Skeletal muscle tissue (tissue), 4 donors: ENCODE data around the gene RRP1. TPM values are rescaled to one million over a fixed set of nuclear protein-coding genes. Genes with fewer than 3 reads are reported as not detected.

Source experiments
- H3K27ac ChIP-seq: one replicate; pipeline ENCODE4 v1.7.0; 2013; ENCODE audit warnings: mild to moderate bottlenecking, low read depth, low read length, inconsistent platforms
- H3K27me3 ChIP-seq, 3 donors: one replicate each; pipeline ENCODE4 v1.7.0; 2013; ENCODE audit warnings: low read length in 3 of 3; ENCODE audit not compliant: control insufficient read depth in 3 of 3, insufficient read depth in 3 of 3
- H3K36me3 ChIP-seq, 3 donors: one replicate each; pipeline ENCODE4 v1.7.0; 2013; ENCODE audit warnings: low read length in 3 of 3; ENCODE audit not compliant: control insufficient read depth in 3 of 3, insufficient read depth in 3 of 3
- H3K4me1 ChIP-seq, 3 donors: one replicate each; pipeline ENCODE4 v1.7.0; 2013; ENCODE audit warnings: low read length in 3 of 3, mild to moderate bottlenecking in 3 of 3; ENCODE audit not compliant: control insufficient read depth in 3 of 3, insufficient read depth in 3 of 3
- H3K4me3 ChIP-seq, 3 donors: one replicate each; pipeline ENCODE4 v1.7.0; 2013; ENCODE audit warnings: low read length in 3 of 3
- H3K9ac ChIP-seq, 3 donors: one replicate each; pipeline ENCODE4 v1.7.0; 2013; ENCODE audit warnings: low read length in 3 of 3, mild to moderate bottlenecking in 3 of 3, moderate library complexity in 2 of 3, low read depth in 1 of 3
- H3K9me3 ChIP-seq, 3 donors: one replicate each; pipeline ENCODE4 v1.7.0; 2013; ENCODE audit warnings: low read length in 3 of 3; ENCODE audit not compliant: control insufficient read depth in 3 of 3
- total RNA-seq: library from RNA; depleted of rRNA; stranded (reverse); fragments of >200 nt; gene quantifications from one replicate; pipeline ENCODE4 v1.2.3, GENCODE V29; 2014
- donor health status: Osteomylitis.

The RRP1 gene
- total RNA-seq, 1 donor from 2014 or later = 10.4 TPM

GRCh38 chr21:43812957-43813655, 23.7 kb downstream of the RRP1 start:
- no peaks in the 10 kb centered on the region for H3K27me3 ChIP-seq
- H3K9me3 ChIP-seq = no peaks in the 10 kb centered on the region
- peaks cover 19 to 30% (median 23%) of the 10 kb centered on the region in 3 donors for H3K4me1 ChIP-seq
- H3K27ac ChIP-seq = no peak overlapping the region
- H3K4me3 ChIP-seq = no peak overlapping the region
- no peak overlapping the region for H3K9ac ChIP-seq
- no peaks in the 10 kb centered on the region for H3K36me3 ChIP-seq

GRCh38 chr21:43813656-43813980, 24.2 kb downstream of the RRP1 start:
- Histone ChIP-seq H3K4me1 (peaks cover 19 to 30% (median 23%) of the 10 kb centered on the region in 3 donors), H3K4me3 (no peak overlapping the region), H3K36me3 (no peaks in the 10 kb centered on the region), H3K9ac (no peak overlapping the region), H3K27ac (no peak overlapping the region), H3K9me3 (peaks cover 0 to 3% (median 0%) of the 10 kb centered on the region in 3 donors), H3K27me3 (no peaks in the 10 kb centered on the region)

- H3K9ac ChIP-seq = no peak overlapping the region
- peaks cover 0 to 5% (median 0%) of the 10 kb centered on the region in 3 donors for H3K9me3 ChIP-seq
- no peak overlapping the region for H3K4me3 ChIP-seq
- peaks cover 19 to 30% (median 23%) of the 10 kb centered on the region in 3 donors for H3K4me1 ChIP-seq
- no peaks in the 10 kb centered on the region for H3K27me3 ChIP-seq
- H3K27ac ChIP-seq = no peak overlapping the region
- no peaks in the 10 kb centered on the region for H3K36me3 ChIP-seq
Observed at GRCh38 chr21:43814215-43815106, 25.1 kb downstream of the RRP1 start.

DNA sequence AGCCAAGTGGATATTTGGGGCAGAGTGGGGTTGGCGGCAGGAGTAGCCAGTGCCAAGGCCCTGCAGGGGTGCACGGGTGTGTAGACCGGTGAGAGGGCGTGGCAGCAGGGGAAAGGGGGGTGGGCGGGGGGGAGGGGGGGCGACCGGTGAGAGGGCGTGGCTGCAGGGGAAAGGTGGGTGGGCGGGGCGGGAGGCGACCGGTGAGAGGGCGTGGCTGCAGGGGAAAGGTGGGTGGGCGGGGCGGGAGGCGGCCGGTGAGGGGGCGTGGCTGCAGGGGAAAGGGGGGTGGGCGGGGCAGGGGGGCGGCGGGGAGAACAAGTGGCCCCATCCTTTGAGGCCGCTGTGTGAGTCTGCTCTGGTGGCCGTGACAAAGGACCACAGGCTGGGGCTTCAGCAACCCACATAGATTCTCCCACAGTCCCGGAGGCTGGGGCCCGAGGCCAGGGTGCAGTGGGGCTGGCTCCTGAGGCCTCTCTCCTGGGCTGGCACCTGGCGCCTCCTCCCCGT, 25.8 kb downstream of the RRP1 start:
- no peaks in the 10 kb centered on the region for H3K27me3 ChIP-seq
- no peaks in the 10 kb centered on the region for H3K36me3 ChIP-seq
- H3K4me3 ChIP-seq = no peak overlapping the region
- H3K9me3 ChIP-seq = peaks cover 0 to 5% (median 0%) of the 10 kb centered on the region in 3 donors
- no peak overlapping the region for H3K27ac ChIP-seq
- peaks cover 19 to 30% (median 23%) of the 10 kb centered on the region in 3 donors for H3K4me1 ChIP-seq
- H3K9ac ChIP-seq = no peak overlapping the region

DNA sequence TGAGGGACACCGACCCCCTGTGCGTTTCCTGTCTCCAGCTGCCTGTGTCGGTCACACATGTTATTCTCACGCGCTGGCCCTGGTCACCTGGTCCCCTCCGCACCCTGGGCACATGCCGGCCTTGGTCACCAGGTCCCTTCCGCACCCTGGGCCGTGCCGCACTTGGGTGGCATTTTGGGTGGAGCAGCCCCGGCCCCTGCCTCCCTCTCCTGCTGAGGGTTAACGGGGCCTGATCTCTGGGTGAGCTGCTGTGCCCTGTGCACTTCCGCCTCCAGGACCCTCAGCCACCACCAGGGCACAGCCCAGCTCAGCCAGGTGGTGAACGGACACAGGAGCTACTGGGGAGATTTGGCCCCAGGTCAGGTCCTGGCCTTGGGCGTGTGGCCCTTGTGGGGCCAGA, 26.6 kb downstream of the RRP1 start:
- H3K27ac ChIP-seq = no peak overlapping the region
- H3K36me3 ChIP-seq = no peaks in the 10 kb centered on the region
- H3K4me3 ChIP-seq = no peak overlapping the region
- H3K9ac ChIP-seq = no peak overlapping the region
- H3K27me3 ChIP-seq = no peaks in the 10 kb centered on the region
- peaks cover 0 to 5% (median 0%) of the 10 kb centered on the region in 3 donors for H3K9me3 ChIP-seq
- peaks cover 13 to 21% (median 16%) of the 10 kb centered on the region in 3 donors for H3K4me1 ChIP-seq

DNA sequence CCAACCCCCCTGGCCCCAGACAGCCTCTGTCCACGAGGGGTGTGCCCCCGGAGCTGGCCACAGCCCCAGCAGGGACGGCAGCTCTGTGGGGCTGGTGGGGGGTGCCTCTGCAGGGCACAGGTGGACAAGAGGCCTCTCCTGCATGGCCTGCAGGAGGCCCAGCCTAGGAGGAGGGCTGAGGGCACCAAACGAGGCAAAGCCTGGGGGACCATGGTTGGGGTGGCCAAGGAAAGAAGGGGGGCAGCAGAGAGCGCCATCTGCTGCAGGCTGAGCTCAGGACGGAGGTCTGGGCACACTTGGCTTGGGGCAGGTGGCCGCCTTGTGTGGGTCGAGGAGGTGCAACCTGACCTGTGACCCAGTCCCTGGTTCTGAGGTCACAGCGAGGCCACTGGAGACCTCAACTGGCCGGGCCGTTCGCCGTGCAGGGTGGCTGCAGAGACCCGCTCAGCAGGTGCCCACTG, 27.3 kb downstream of the RRP1 start:
- Histone ChIP-seq H3K27me3 (no peaks in the 10 kb centered on the region), H3K4me1 (peaks cover 8 to 15% (median 10%) of the 10 kb centered on the region in 3 donors)

GRCh38 chr21:43817157-43818086, 28.0 kb downstream of the RRP1 start:
- Histone ChIP-seq H3K36me3 (no peaks in the 10 kb centered on the region), H3K4me1 (peaks cover 0 to 7% (median 2%) of the 10 kb centered on the region in 3 donors), H3K27me3 (no peaks in the 10 kb centered on the region), H3K9me3 (peaks cover 0 to 5% (median 0%) of the 10 kb centered on the region in 3 donors), H3K4me3 (no peak overlapping the region), H3K27ac (no peak overlapping the region), H3K9ac (no peak overlapping the region)

More for the DNA sequence above, 27.3 kb downstream of the RRP1 start:
- Histone ChIP-seq H3K27ac (no peak overlapping the region), H3K4me3 (no peak overlapping the region), H3K36me3 (no peaks in the 10 kb centered on the region), H3K9ac (no peak overlapping the region), H3K9me3 (peaks cover 0 to 5% (median 0%) of the 10 kb centered on the region in 3 donors)

DNA sequence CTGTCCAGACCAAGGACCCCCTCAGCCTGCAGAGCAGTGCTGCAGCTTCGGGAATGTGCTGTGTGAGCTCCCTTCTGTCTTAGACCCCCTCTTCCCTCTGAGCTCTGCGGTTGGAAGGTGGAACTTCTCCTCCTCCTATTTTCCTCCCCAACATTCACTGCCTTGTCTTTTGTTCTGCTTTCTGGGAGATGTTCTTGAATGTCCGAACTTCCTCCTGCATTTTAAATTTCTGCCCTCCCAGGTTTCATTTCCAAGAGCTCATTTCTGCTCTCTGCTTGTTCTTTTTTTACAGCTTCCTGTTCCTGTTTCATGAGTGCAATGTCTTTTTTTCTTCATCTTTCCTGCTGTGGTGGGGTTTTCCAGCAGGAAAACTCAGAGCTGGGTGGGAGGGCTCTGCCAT, 29.3 kb downstream of the RRP1 start:
- Histone ChIP-seq H3K9me3 (peaks cover 0 to 5% (median 0%) of the 10 kb centered on the region in 3 donors), H3K27me3 (no peaks in the 10 kb centered on the region), H3K9ac (no peak overlapping the region), H3K36me3 (no peaks in the 10 kb centered on the region), H3K4me1 (peaks cover 0 to 6% (median 0%) of the 10 kb centered on the region in 3 donors), H3K27ac (no peak overlapping the region), H3K4me3 (peak overlapping the region in 1 of 3 donors; percentile 13)
